Keratinocyte (primary cell): ENCODE results near the gene PAGE2B. TPM values are rescaled to one million over a fixed set of nuclear protein-coding genes. Genes with fewer than 3 reads are reported as not detected.
"Not testable (repeated sequence)": the region's sequence is repeated elsewhere in the genome, so short reads cannot be mapped to it uniquely, and the experiment has no call there.

Source experiments
- DNase-seq: peaks from one replicate; pipeline ENCODE4 v3.0.0-alpha.2; 2011; ENCODE audit warnings: low read depth, missing footprints, low spot score
- FAIRE-seq: peaks from 2 replicates; lab custom pipeline; 2011; peaks lifted over from hg19 to GRCh38; lab: Jason Lieb, UNC
- H2AFZ ChIP-seq: 2 replicates; pipeline ENCODE4 v1.6.0; 2012; ENCODE audit warnings: low read length, control low read depth, inconsistent platforms; ENCODE audit not compliant: control insufficient read depth
- H3K27ac ChIP-seq: 2 replicates; pipeline ENCODE4 v1.5.1; 2011; ENCODE audit warnings: low read length; ENCODE audit not compliant: control insufficient read depth, insufficient read depth
- H3K27me3 ChIP-seq: 3 replicates; pipeline ENCODE4 v1.6.0; 2011; ENCODE audit warnings: low read length; ENCODE audit not compliant: control insufficient read depth, insufficient read depth; ENCODE audit errors: extremely low read depth
- H3K36me3 ChIP-seq, 2 experiments: 2 replicates in 1 of 2; 3 replicates in 1 of 2; pipeline ENCODE4 v1.5.1; 2011; ENCODE audit warnings: low read length in 2 of 2, mild to moderate bottlenecking in 1 of 2; ENCODE audit not compliant: control insufficient read depth in 2 of 2, insufficient read depth in 2 of 2; ENCODE audit errors: extremely low read depth in 1 of 2
- H3K4me1 ChIP-seq: 3 replicates; pipeline ENCODE4 v1.5.1; 2011; ENCODE audit warnings: low read length; ENCODE audit not compliant: control insufficient read depth, insufficient read depth; ENCODE audit errors: extremely low read depth
- H3K4me2 ChIP-seq: 3 replicates; pipeline ENCODE4 v1.6.0; 2011; ENCODE audit warnings: low read depth, low read length; ENCODE audit not compliant: control insufficient read depth, insufficient read depth; ENCODE audit errors: extremely low read depth
- H3K4me3 ChIP-seq, 3 experiments: fragments of 200-600 bp in 1 of 3; sonication (generic) in 1 of 3; 2 replicates in 2 of 3; 3 replicates in 1 of 3; pipeline ENCODE4 v1.5.1; 2011 to 2016; ENCODE audit warnings: low read length in 3 of 3, mild to moderate bottlenecking in 3 of 3, control low read depth in 2 of 3, inconsistent platforms in 1 of 3, low read depth in 1 of 3, mixed read lengths in 1 of 3, mixed run types in 1 of 3, moderate library complexity in 1 of 3; ENCODE audit not compliant: control insufficient read depth in 2 of 3, insufficient read depth in 2 of 3; ENCODE audit errors: extremely low read depth in 1 of 3
- H3K79me2 ChIP-seq: 2 replicates; pipeline ENCODE4 v1.6.0; 2012; ENCODE audit warnings: low read length; ENCODE audit not compliant: control insufficient read depth, insufficient read depth
- H3K9ac ChIP-seq: 3 replicates; pipeline ENCODE4 v1.6.0; 2011; ENCODE audit warnings: low read length; ENCODE audit not compliant: control insufficient read depth, insufficient read depth; ENCODE audit errors: extremely low read depth
- H3K9me1 ChIP-seq: 3 replicates; pipeline ENCODE4 v1.6.0; 2011; ENCODE audit warnings: low read length; ENCODE audit not compliant: control insufficient read depth, insufficient read depth; ENCODE audit errors: extremely low read depth
- H3K9me3 ChIP-seq: 2 replicates; pipeline ENCODE4 v1.5.1; 2012; ENCODE audit warnings: low read depth, low read length; ENCODE audit not compliant: control insufficient read depth
- H4K20me1 ChIP-seq: 3 replicates; pipeline ENCODE4 v1.6.0; 2011; ENCODE audit warnings: low read length; ENCODE audit not compliant: control insufficient read depth, insufficient read depth; ENCODE audit errors: extremely low read depth
- EZH2 ChIP-seq: IDR thresholded peaks from one replicate; pipeline ENCODE4 v1.6.1; 2012; ENCODE audit warnings: inconsistent platforms, mild to moderate bottlenecking, low read length, moderate library complexity
- dilution Hi-C: fragments of 300-500 bp; cut with MboI; formaldehyde crosslinking; loops from one replicate; pipeline ENCODE4 v1.7.0; 2020; ENCODE audit warnings: low sequenced_read_pairs; ENCODE audit not compliant: extremely low pct_ligation_motif_present
- polyA plus RNA-seq, 5 experiments: library from polyadenylated mRNA; depleted of rRNA in 3 of 5; stranded (reverse) in 3 of 5; stranded (forward) in 1 of 5; unstranded in 1 of 5; fragments of >200 nt; gene quantifications; 1 replicate in 1 of 5; 2 replicates in 3 of 5; 3 replicates in 1 of 5; pipeline versions ENCODE4 v1.2.1 to v1.2.3, GENCODE V29; 2011 to 2012; ENCODE audit warnings: missing spikeins in 2 of 5, low read depth in 1 of 5, low replicate concordance in 1 of 5
- TF ChIP-seq, protein P1 (sequence below), 3 experiments: IDR thresholded peaks in 1 of 3; conservative IDR thresholded peaks in 1 of 3; optimal IDR thresholded peaks in 1 of 3; 2 replicates in 2 of 3; 3 replicates in 1 of 3; pipeline versions ENCODE3 to v1.5.1; 2011; ENCODE audit warnings: low read length in 3 of 3, mild to moderate bottlenecking in 3 of 3, moderate library complexity in 2 of 3, control low read depth in 1 of 3, inconsistent platforms in 1 of 3; ENCODE audit not compliant: insufficient read depth in 2 of 3; ENCODE audit errors: extremely low read depth in 1 of 3

Gene PAGE2B
- polyA plus RNA-seq, 1 donor (not counting 4 experiments of a cell fraction or from before 2014, with no cell fraction given) = not detected

DNA sequence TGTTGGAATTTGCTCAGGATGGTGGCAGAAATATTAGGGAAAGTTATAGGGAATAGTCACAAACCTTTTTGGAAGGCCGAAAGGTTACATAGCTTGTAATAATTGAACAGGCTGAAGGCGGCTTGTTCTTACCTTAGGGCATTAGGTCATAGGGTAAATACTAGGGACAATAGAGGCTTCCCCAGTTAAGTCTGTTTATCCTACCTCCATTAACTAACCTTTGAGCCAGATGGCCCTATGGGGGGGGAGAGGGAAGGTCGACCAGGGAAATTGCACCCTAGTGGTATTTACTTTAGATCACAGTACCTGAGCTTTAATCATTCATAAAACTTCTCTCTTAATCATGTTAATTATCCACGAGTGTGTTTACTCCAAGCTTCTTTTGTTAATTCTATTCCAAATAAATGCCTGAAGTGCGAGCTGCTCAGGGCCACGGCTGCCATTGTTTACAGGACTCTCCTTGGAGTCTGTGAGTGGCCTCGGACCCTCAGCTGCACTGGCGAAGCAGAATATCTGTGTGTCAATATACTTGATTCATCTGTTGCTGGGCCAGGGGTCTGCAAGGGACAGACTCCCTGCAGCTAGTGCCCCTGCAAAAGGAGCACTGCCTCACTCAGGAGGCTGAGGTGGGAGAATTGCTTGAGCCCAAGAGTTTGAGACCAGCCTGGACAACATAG, 36.9 kb downstream of the PAGE2B start:
- dilution Hi-C loops = no loop called here
- Histone ChIP-seq H3K9ac (no peak overlapping the region), H3K27ac (no peak overlapping the region), H3K4me3 (no peak overlapping the region), H4K20me1 (no peaks in the 10 kb centered on the region), H2AFZ (no peak overlapping the region), H3K79me2 (no peaks in the 10 kb centered on the region), H3K36me3 (no peaks in the 10 kb centered on the region), H3K27me3 (no peaks in the 10 kb centered on the region), H3K9me1 (no peaks in the 10 kb centered on the region), H3K4me1 (peaks cover 2% of the 10 kb centered on the region), H3K4me2 (no peak overlapping the region), H3K9me3 (no peaks in the 10 kb centered on the region)
- TF ChIP-seq, protein P1, sequence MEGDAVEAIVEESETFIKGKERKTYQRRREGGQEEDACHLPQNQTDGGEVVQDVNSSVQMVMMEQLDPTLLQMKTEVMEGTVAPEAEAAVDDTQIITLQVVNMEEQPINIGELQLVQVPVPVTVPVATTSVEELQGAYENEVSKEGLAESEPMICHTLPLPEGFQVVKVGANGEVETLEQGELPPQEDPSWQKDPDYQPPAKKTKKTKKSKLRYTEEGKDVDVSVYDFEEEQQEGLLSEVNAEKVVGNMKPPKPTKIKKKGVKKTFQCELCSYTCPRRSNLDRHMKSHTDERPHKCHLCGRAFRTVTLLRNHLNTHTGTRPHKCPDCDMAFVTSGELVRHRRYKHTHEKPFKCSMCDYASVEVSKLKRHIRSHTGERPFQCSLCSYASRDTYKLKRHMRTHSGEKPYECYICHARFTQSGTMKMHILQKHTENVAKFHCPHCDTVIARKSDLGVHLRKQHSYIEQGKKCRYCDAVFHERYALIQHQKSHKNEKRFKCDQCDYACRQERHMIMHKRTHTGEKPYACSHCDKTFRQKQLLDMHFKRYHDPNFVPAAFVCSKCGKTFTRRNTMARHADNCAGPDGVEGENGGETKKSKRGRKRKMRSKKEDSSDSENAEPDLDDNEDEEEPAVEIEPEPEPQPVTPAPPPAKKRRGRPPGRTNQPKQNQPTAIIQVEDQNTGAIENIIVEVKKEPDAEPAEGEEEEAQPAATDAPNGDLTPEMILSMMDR (optimal IDR thresholded peaks at IDR 0.05 in 1 of 3, IDR thresholded peaks at IDR 0.05 in 1 of 3, conservative IDR thresholded peaks at IDR 0.05 in 1 of 3; ENCODE audit: extremely low read depth in 1 of 3, insufficient read depth in 2 of 3, low read length in 3 of 3) = no peak
- TF ChIP-seq EZH2 = no peak
- no peak for DNase-seq
- FAIRE-seq = no peak

DNA sequence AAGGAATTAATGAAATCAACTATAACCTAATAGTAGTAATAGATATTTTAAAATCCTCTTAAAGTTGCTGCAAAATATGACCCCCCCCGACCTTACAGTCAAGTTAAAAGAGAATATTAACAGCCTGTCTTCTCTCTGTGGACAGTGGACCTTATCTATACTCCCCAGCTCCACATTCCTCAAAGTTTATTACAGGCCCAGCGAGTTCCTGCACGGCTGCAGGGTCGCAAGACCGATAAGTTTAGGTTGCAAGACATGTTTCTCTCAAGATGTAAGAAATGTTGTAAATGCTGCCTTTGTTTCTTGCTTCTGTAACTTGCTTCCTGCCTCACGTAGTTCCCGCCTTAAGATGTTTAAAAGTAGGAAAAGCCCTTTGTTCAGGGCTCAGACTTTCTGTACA, 41.8 kb downstream of the PAGE2B start:
- H3K4me2 ChIP-seq, dilution Hi-C loops, H3K9me3 ChIP-seq, H3K27me3 ChIP-seq, H3K36me3 ChIP-seq, H3K9ac ChIP-seq, H3K4me1 ChIP-seq, DNase-seq, H4K20me1 ChIP-seq, H3K79me2 ChIP-seq, H3K27ac ChIP-seq, FAIRE-seq, H3K9me1 ChIP-seq, H3K4me3 ChIP-seq, H2AFZ ChIP-seq: not testable (repeated sequence)

DNA sequence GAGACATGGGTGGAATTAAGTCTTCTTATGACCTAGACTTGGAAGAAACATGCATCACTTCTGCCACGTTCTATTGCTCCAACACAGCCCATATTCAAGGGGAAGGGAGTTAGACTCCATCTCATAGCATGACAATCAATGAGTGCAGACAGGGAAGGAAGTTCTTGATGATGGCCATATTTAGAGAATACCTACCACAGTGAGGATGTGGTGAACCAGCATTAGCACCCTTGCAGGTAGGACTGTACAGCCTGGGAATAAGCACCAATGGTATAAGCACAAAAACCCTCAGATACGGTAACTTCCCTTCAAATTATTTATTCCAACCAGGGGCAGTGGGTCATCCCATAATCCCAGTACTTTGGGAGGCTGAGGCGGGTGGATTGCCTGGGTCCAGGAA, 43.7 kb downstream of the PAGE2B start:
- H2AFZ ChIP-seq = no peak overlapping the region
- no peaks in the 10 kb centered on the region for H3K9me1 ChIP-seq
- no peaks in the 10 kb centered on the region for H3K9me3 ChIP-seq
- H3K4me2 ChIP-seq = no peak overlapping the region
- no peaks in the 10 kb centered on the region for H3K79me2 ChIP-seq
- no peaks in the 10 kb centered on the region for H4K20me1 ChIP-seq
- no peaks in the 10 kb centered on the region for H3K36me3 ChIP-seq
- no peak overlapping the region for H3K9ac ChIP-seq
- FAIRE-seq = no peak
- peaks cover 3% of the 10 kb centered on the region for H3K4me1 ChIP-seq
- H3K27ac ChIP-seq = no peak overlapping the region
- TF ChIP-seq, protein P1 (optimal IDR thresholded peaks at IDR 0.05 in 1 of 3, IDR thresholded peaks at IDR 0.05 in 1 of 3, conservative IDR thresholded peaks at IDR 0.05 in 1 of 3; ENCODE audit: extremely low read depth in 1 of 3, insufficient read depth in 2 of 3, low read length in 3 of 3) = no peak
- no peak for TF ChIP-seq EZH2
- DNase-seq = no peak
- no peak overlapping the region for H3K4me3 ChIP-seq
- dilution Hi-C loops = no loop called here
- H3K27me3 ChIP-seq = no peaks in the 10 kb centered on the region
